Activated effector memory CD4-positive, alpha-beta T cell treated with Interleukin-2 at 50 U/mL for 16 hours (primary cell): ENCODE measurements around the gene NFS1.
"Not testable (repeated sequence)": the region's sequence is repeated elsewhere in the genome, so short reads cannot be mapped to it uniquely, and the experiment has no call there.

Experiments
- DNase-seq: peaks from one replicate; pipeline ENCODE4 v3.0.0-alpha.2; 2020

NFS1 gene

DNA sequence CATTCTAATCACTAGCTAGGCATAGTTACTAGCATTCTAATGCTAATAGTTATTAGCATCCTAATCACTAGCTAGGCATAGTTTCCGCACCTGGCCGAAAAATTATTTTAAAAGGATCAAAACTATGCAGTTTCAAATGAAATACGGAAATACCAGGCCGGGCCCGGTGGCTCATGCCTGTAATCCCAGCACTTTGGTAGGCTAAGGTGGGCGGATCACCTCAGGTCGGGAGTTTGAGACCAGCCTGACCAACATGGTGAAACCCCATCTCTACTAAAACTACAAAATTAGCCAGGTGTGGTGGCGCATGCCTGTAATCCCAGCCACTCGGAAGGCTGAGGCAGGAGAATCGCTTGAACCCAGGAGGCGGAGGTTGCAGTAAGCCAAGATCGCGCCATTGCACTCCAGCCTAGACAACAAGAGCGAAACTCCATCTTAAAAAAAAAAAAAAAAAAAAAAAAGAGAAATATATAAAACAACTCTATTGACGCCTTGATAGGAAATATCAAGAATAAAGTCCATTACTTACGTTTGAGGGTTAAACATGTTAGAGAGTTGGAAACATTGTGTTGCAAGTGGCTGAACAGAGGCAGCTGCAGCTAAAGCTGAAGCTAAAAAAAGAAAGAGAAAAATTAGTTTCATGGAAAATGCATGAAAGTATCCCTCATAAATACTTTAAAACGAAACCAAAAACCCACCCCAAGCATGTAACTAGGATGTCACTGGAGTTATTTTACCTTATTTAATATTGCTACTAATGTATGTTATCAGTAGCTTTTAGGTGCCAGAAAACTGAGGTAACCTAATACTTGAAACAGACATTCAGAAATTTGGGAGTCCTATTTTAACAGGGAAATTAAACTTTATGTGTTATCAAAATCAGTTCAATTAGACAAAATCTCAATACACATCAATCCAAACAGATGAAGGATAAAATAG, 7.7 kb upstream of the NFS1 start:
- not testable (repeated sequence) for DNase-seq

DNA sequence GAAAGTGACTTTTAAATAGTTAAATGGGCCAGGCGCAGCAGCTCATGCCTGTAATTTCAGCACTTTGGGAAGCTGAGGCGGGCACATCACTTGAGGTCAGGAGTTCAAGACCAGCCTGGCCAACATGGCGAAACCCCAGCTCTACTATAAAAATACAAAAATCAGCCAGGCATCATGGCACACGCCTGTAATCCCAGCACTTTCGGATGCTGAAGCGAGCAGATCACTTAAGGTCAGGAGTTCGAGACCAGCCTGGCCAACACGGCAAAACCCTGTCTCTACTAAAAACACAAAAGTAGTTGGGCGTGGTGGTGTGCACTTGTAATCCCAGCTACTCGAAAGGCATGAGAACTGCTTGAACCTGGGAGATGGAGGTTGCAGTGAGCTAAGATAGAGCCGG, 6.7 kb upstream of the NFS1 start:
- DNase-seq = not testable (repeated sequence)

GRCh38 chr20:35704514-35705261, 5.5 kb upstream of the NFS1 start:
- DNase-seq = no peak

DNA sequence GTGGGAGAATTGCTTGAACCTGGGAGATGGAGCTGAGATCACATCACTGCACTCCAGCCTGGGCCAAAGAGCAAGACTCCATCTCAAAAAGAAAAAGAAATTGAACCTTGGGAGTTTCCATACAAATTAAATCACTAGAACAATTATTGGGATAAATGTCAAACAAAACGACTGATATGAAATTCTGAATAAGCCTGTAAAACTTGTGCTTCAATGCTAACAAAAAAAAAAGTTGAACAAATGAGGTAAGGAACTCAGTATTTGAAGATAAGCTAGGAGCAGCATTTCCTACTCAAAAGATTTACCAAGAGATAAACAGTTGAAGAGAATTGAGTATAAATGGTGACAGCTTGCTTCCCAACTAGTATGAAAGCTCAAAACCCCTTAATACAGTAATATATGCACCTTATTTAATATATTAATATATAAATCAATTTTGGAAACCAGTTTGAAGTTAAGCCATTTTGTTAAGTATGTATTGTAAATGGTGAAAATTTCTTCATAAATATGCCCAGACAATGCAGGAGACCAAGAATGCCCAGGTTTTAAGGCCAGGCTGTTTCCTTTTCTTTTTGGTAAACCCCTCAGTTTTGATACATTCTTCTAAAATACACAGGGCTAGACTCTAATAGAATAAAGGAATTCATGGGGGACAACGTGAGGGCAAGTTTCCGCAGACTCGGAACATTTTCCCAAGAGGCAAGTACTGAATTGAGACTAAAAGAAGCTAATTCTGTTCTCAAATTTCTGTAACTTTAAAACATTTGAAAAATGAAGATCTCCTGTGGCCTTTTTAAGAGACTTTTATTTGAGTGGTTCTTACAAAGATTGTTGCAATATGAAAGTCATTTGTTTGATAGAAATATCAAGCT, 3.9 kb upstream of the NFS1 start:
- DNase-seq = no peak

DNA sequence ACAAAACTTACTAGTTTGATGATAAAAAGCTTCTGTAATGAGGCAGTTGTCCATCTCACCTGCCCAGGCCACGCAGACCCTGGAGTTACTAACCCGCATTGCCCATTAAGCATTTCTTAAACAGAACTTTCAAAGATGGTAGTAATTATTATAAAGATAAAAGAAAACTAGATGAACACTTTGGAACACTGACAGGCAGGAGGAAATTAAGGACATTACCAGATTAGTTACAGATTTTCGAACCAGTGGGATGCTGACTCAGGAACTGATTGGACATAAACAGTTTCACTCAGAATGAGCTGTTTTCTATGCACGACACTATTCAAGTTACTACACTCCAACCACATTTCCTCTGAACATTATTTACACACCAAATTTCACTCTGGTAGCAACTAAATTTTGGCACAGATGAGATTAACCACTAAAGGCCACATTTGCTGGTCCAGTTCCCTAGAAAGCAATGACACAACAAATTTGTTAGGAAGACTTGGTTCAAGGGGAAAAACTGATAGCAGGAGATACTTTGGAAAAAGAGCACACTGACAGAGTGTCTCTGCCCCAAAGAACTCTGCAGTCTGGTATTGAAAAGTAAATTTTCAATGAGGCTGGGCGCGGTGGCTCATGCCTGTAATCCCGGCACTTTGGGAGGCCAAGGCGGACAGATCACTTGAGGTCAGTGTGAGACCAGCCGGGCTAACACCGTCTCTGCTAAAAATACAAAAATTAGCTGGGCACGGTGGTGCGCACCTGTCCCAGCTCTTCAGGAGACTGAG, 3.1 kb upstream of the NFS1 start:
- no peak for DNase-seq

DNA sequence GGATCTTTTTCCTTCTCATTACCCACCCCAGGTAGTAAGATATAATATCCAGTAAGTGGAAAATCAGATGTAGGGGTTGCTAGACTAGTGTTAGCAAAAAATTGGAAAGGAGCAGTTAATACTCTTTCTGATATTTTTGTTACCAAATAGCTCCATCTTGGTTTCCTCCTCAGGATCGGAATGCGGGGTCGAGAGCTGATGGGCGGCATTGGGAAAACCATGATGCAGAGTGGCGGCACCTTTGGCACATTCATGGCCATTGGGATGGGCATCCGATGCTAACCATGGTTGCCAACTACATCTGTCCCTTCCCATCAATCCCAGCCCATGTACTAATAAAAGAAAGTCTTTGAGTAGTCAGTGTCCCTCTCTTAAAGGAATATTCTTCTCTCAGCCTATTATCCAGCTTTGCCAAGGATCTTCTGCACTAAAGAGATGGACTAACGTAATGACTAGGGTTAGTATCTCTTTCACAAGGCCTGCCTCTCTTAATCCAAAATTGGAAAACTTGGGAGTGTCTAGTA, 1.5 kb upstream of the NFS1 start:
- no peak for DNase-seq

- DNase-seq = no peak
Observed at GRCh38 chr20:35699957-35700624, 939 bp upstream of the NFS1 start.

- no peak for DNase-seq
Observed at GRCh38 chr20:35698298-35699126, 640 bp downstream of the NFS1 start.

DNA sequence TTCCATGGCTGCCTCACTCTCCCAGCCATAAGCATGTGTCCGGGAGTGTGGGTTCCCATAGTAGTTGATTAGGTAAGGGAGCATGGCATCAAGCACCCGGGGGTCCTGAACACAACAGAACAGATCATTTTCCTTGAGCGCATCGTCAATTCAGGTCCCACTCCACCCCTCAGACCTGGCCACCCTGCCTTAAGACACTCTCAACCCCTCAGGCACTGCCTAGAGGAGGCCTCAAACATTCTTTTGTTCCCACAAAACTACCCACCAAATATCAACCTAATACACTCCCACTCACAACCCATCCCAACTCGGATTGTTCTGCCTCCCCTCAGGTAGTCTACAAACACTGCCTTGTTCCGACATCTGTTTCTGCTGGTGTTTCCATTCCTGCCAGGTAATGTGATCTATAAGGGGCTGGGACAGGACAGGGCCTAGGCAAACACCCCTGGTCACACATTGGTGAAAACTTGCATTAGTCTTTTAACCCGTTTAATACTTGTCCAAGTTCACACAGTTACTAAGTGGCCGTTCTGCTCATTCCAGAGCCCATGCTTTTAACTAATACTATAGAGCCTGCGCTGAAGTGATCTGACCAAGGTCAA, 1.4 kb downstream of the NFS1 start:
- no peak for DNase-seq

- no peak for DNase-seq
Observed at GRCh38 chr20:35695978-35696377, 3.2 kb downstream of the NFS1 start.

DNA sequence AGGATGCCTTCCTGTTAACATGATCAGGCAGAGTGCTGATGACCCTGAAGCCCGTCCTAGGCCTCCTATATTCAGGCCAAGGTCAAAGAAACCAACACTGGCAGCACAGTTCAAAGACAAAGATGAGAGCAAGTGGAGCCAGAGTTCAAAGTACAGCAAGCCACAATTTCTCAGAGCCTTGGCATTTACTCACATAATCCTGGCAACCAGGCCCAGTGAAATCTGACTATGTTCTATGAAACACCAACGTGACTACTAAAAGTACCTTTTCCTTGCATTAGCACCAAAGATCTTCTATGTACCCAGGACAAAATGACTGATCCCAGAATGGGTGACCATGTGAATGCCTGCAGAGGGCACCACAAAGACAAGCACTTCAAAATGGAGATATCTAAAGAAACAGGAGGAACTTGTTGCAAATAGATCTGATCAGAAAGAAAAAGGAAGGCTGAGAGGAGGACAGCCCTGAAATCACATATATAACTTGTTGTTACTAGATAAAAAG, 3.9 kb downstream of the NFS1 start:
- DNase-seq = no peak

DNA sequence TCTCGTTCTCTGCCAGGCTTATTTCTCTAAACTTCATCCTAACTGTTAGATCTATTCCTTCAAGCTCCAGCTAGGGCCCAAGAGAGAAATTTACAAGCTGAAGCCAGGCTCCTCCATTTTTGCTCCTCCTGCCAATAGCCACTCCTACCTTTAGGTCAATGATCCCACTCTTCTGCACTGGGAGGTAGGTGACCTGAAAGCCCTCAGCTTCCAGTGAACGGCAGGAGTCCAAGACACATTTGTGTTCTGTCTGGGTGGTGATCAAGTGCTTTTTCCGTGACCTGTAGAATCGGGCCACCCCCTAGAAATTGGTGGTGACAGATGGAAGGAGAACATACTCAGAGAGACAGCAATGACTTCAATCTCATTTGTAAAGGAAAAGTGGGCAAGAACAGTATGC, 8.9 kb downstream of the NFS1 start:
- DNase-seq = no peak

- DNase-seq = not testable (repeated sequence)
Observed at GRCh38 chr20:35686872-35687271, 12.3 kb downstream of the NFS1 start.

- DNase-seq = not testable (repeated sequence)
Observed at GRCh38 chr20:35685368-35685767, 13.8 kb downstream of the NFS1 start.

- no peak for DNase-seq
Observed at GRCh38 chr20:35681960-35682359, 17.2 kb downstream of the NFS1 start.

DNA sequence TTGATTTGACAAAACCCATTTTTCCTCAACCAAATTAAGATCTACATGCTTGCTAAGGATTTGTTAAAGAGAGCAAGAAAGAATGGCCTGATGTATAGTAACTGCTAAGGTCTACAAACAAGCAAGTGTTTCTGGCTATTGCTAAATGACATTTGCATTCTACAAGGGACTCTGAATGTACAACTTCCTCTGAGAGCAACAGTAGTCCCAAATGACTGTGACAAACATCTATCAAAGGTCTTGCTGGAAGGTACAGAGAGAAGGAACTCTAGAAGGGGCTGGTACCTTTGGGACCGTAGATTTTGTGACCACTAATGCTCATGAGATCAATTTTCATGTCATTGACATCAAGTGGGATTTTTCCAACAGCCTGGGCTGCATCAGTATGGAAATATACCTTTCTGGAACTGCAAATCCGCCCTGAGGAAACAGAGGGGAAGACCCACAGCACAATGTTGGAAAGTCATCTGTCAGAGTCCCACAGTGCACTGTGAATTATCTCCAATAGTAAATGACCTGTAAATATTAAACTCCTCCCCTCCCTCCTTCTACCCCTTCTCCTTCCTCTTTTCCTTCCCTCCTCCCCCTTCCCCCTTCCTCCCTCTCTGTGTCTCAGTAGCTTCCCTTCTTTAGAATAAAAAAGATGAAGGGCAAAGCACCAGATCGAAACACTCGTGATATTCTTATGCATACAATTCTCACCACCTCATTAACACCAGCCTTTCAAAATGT, 18.5 kb downstream of the NFS1 start:
- no peak for DNase-seq

GRCh38 chr20:35674921-35675320, 24.2 kb downstream of the NFS1 start:
- DNase-seq = no peak

GRCh38 chr20:35673884-35674283, 25.3 kb downstream of the NFS1 start:
- DNase-seq = no peak

GRCh38 chr20:35669681-35670080, 29.5 kb downstream of the NFS1 start:
- no peak for DNase-seq
